ENCODE results near the gene TSKU.

The TSKU gene

DNA sequence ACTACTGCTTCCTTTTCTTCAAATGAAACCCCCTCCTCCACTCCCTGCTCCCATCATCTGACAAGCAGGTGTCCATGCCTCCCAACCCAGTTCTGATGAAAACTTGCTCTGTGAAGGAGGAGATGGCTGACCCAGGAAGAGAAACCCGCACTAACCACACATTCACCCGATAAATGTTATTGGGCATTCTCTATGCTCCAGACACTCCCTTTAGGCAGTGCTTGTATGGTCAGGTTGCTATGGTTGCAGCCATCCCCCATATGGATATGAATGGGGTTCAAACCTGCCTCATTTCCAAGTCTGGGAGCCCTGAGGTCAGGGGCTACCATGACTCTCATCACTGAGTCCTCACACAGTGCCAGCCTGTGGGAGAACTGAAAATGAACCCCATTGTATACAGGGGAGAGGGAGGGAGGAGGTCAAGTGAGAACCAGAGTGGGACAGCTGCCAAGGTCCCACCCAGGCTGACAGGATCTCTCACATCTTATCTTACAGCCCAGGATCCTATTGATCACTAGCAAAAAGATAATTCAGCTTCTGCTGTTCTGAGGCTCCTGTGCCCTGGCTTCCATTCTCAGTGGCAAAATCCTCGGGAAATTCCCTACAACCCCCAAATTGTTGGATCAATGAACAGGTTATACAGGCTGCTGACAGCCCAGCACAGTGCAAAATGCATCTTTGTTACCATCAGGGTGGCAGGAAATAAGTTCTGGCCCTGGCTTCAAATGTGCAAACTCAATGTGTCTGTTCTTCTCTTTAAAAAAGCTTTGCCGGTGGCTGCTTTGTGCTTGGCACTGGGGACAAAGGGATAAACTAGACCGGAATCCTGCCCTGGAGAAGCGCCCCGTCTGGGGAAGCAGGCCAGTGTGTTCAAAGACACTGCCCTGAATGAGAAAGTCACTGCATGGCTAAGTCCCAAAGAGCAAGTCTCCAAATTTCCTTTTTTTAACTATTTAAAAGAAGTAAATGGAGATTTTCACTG lies 54.8 kb downstream of the TSKU start:
- H3K27me3 Mint-ChIP-seq: peaks cover 30% of the 10 kb centered on the region
- H3K27ac Mint-ChIP-seq: no peak overlapping the region
- H3K36me3 Mint-ChIP-seq (ENCODE audit: low read depth): no peaks in the 10 kb centered on the region
- H3K4me3 Mint-ChIP-seq: no peak overlapping the region
- no peak for DNase-seq
- H3K9me3 Mint-ChIP-seq: no peaks in the 10 kb centered on the region
- H3K4me1 Mint-ChIP-seq (ENCODE audit: low read depth): no peaks in the 10 kb centered on the region

DNA sequence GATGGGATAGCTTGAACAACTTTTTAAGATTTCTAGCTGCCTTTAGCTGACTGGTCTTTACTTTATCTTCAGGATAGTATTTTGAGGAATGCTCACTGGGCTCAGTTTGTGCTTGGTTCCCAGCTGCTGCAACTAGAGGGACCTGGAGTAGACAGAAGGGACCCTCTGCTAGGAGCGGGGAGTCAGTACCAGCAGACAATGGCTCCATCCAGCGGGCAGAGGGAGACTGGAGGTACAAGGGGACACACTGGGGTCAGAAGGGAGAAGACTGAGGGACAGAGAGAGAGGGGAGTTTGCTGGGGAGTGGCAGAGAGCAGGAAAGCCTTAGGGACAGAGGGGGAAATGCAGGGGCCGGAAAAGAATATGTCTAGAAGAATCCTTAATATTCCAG lies 55.5 kb downstream of the TSKU start:
- H3K27ac Mint-ChIP-seq: no peak overlapping the region
- no peaks in the 10 kb centered on the region for H3K36me3 Mint-ChIP-seq (ENCODE audit: low read depth)
- no peaks in the 10 kb centered on the region for H3K9me3 Mint-ChIP-seq
- H3K4me3 Mint-ChIP-seq: no peak overlapping the region
- H3K27me3 Mint-ChIP-seq: peaks cover 35% of the 10 kb centered on the region
- DNase-seq: no peak
- no peaks in the 10 kb centered on the region for H3K4me1 Mint-ChIP-seq (ENCODE audit: low read depth)

DNA sequence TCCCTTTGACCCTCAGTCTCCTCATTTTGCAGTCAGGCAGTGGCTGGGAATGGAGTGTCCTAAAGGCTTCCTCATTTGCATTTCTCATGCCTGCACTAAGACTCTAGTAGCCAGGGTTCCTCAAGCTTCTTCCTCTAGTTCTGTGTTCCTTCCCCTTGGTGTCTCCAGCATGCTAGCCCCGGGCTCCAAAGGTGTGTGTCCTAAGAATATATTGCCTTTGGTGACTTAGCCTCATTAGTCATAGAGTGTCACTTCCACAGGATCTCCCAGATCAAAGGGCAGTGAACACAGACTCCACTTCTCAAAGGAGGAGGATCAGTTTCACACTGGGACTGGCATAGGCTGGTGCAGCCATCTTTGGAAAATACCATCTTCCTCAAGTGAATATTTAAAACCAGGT lies 56.2 kb downstream of the TSKU start:
- no peak overlapping the region for H3K27ac Mint-ChIP-seq
- no peaks in the 10 kb centered on the region for H3K36me3 Mint-ChIP-seq (ENCODE audit: low read depth)
- H3K9me3 Mint-ChIP-seq: no peaks in the 10 kb centered on the region
- no peak overlapping the region for H3K4me3 Mint-ChIP-seq
- H3K27me3 Mint-ChIP-seq: peaks cover 36% of the 10 kb centered on the region
- H3K4me1 Mint-ChIP-seq (ENCODE audit: low read depth): no peaks in the 10 kb centered on the region
- DNase-seq: no peak

DNA sequence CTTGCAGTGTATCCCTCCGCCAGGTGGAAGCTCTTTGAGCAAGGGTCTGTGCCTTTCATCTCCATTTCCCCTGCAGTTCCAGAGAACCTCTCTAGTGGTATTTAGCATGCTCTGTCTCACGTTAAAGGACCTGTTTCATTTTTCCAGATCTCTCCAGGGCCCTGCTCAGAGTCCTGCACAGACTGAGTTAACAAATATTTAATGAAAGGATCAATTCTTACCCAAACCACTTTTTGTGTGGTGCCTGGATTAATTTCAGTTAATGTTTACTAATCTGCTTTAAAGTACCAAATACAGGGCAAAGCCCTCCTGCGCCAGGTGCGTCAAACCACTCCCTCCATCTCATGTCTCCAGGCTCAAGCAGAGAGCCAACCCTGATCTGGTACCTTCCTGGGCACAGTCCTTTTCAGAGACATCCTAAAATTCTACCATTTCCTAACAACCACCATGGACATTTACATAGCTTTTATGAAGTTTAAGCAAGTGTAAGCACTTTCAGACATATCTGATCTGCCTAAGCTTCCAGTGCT lies 58.8 kb downstream of the TSKU start:
- no peaks in the 10 kb centered on the region for H3K36me3 Mint-ChIP-seq (ENCODE audit: low read depth)
- H3K4me3 Mint-ChIP-seq: no peak overlapping the region
- no peaks in the 10 kb centered on the region for H3K9me3 Mint-ChIP-seq
- peaks cover 40% of the 10 kb centered on the region for H3K27me3 Mint-ChIP-seq
- no peaks in the 10 kb centered on the region for H3K4me1 Mint-ChIP-seq (ENCODE audit: low read depth)
- no peak overlapping the region for H3K27ac Mint-ChIP-seq
- no peak for DNase-seq

DNA sequence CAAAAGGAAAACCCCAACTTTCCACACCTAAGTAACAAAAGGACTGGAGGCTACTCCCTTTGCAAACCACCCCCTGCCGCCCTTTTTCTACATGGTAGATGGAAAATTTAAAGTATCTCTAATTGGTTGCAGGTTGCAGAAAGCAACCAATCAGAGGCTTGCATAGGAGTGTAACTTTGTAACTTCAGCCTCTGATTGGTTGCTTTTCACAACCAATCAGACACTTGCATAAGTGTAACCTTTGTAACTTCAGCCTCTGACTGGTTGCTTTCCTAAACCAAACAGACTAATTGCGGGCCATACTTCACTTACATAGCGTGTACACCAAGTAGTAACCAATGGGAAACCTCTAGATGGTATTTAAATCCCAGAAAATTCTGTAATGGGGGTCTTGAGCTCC lies 60.8 kb downstream of the TSKU start:
- peaks cover 43% of the 10 kb centered on the region for H3K27me3 Mint-ChIP-seq
- no peak overlapping the region for H3K27ac Mint-ChIP-seq
- H3K4me1 Mint-ChIP-seq (ENCODE audit: low read depth): no peaks in the 10 kb centered on the region

DNA sequence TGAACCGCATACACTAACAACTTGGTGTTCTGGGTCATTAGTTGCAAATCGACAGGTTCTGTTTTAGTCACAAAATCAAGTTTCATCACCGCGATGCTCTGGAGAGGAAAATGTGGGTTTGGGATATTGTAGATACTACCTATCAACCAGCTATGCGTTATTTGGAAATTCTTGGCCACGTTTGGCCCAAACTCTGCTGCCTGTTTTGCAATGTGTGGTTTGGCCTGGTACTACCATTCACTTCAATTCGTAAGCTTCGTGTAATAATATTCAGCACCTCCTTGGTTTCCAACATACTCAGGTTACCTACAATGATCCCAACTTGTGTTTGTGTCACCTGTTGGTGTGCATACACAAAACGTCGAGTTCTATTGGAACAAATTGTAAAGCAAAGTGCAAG lies 61.4 kb downstream of the TSKU start:
- no peak for DNase-seq
- no peak overlapping the region for H3K4me3 Mint-ChIP-seq
- H3K36me3 Mint-ChIP-seq (ENCODE audit: low read depth): no peaks in the 10 kb centered on the region
- H3K27me3 Mint-ChIP-seq: peaks cover 44% of the 10 kb centered on the region
- no peaks in the 10 kb centered on the region for H3K9me3 Mint-ChIP-seq
- no peaks in the 10 kb centered on the region for H3K4me1 Mint-ChIP-seq (ENCODE audit: low read depth)
- H3K27ac Mint-ChIP-seq: no peak overlapping the region

More for the DNA sequence above, 60.8 kb downstream of the TSKU start:
- no peak for DNase-seq
- Mint-ChIP-seq H3K9me3 (no peaks in the 10 kb centered on the region), H3K4me3 (no peak overlapping the region), H3K36me3 (ENCODE audit: low read depth) (no peaks in the 10 kb centered on the region)

DNA sequence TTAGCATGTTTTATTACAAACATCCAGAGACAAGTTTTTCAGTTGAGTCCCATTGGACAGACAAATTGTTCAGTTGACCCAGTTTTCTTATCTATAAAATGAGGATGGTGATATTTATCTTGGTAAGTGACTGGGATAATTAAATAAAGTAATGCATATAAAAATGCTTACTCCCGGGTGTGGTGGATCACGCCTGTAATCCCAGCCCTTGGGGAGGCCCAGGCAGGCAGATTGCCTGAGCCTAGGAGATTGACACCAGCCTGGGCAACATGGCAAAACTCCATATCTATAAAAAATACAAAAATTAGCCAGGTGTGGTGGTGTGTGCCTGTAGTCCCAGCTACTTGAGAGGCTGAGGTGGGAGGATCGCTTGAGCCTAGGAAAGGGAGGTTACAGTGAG lies 61.9 kb downstream of the TSKU start:
- Mint-ChIP-seq H3K27ac (no peak overlapping the region), H3K9me3 (no peaks in the 10 kb centered on the region), H3K36me3 (ENCODE audit: low read depth) (no peaks in the 10 kb centered on the region), H3K4me1 (ENCODE audit: low read depth) (no peaks in the 10 kb centered on the region), H3K27me3 (peaks cover 41% of the 10 kb centered on the region), H3K4me3 (no peak overlapping the region)
- no peak for DNase-seq

DNA sequence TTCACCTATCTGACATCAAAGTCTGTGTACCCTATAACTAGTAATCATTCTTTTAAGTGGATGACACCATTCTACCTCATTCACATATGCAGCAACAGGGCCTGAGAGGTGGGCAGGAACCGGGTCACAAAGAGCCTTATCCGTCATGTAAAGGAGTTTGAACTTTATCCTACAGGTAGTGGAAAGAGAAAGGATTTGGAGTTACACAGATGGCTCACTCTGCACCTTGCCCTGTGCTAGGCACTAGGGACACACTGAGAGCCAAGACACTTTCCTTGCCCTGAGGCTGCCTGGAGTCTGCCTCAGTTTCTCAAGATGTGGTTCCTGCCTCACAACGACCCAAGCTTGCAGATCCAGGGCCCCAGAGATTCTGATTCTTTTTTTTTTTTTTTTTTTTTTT lies 63.3 kb downstream of the TSKU start:
- no peaks in the 10 kb centered on the region for H3K36me3 Mint-ChIP-seq (ENCODE audit: low read depth)
- no peaks in the 10 kb centered on the region for H3K4me1 Mint-ChIP-seq (ENCODE audit: low read depth)
- no peaks in the 10 kb centered on the region for H3K9me3 Mint-ChIP-seq

More for the DNA sequence above, 63.3 kb downstream of the TSKU start:
- no peak overlapping the region for H3K4me3 Mint-ChIP-seq
- peaks cover 35% of the 10 kb centered on the region for H3K27me3 Mint-ChIP-seq
- DNase-seq: no peak
- H3K27ac Mint-ChIP-seq: no peak overlapping the region

Data from activated T-cell treated with anti-CD3 and anti-CD28 coated beads, Interleukin-2, amount 50 U/mL, for 24 hours (primary cell).